Activated CD8-positive, alpha-beta memory T cell treated with anti-CD3 and anti-CD28 coated beads for 24 hours (primary cell): Measurements from ENCODE around the gene ALDH1B1.
"Not testable (repeated sequence)": the region's sequence is repeated elsewhere in the genome, so short reads cannot be mapped to it uniquely, and the experiment has no call there.

ENCODE experiments used
- DNase-seq: peaks from one replicate; pipeline ENCODE4 v3.0.0-alpha.2; 2020

The ALDH1B1 gene

DNA sequence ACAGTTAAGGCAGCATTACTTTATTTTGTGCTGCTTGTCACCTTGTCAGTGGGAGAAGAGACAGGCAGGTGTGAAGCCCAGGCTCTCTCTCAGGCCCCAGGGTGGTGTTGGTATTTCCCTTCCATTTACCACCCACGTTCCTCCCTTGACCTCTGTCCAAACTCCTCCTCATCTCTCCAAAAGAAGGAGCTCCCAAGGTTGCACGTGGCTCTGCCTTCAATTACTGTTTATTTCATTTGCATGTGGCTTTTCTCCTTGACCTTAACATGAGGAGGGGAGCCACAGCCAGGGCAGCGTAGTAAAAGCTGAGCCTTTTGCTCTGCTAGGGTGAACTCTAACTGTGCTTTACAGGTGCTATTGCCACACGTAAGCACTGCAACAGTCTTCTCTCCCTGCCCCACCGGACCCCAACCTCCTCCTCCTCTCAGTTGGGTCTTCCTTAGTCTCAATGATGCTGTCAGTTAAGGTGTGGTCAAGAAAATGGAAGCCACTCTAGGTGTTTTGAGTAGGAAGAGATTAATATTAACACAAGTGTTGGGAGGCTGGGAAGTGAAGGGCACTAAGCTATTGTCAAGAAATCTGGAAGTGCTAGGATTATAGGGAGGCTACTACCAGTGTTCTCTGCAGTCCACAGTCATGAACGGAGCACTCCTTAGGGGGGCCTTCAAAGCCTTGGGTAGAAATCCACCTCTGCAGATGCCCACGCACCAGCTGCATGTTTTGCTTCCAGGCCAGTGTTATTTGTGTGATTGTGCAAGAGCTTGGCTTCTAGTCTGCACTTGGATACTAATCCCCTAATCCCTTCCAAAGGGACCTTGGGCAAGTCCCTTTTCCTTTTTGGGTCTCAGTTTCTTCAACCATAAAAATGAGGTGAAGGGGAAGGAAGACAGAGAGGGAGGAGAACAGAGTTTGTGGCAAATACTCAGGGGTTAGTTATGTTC lies 3.9 kb upstream of the ALDH1B1 start:
- no peak for DNase-seq

DNA sequence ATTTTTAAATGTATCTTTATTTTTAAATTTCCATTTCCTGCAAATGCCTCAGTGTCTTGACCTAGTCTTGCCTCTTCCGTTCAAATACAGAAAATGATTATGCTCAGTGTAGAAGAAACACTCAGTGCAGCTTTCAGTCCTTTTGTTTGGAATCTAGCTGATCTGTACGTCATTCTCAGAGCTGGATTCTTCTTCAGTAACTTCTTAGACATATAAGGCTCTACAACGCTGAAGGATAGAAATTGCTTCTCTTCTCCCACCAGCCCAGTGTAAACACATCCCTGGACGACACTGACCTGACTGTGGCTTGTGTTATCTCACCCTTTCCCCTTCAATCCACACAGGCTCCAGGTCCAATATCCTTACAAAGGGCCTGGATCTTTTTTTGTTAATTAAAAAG lies 3.2 kb upstream of the ALDH1B1 start:
- no peak for DNase-seq

- no peak for DNase-seq
Observed at GRCh38 chr9:38390442-38390841, 2.1 kb upstream of the ALDH1B1 start.

DNA sequence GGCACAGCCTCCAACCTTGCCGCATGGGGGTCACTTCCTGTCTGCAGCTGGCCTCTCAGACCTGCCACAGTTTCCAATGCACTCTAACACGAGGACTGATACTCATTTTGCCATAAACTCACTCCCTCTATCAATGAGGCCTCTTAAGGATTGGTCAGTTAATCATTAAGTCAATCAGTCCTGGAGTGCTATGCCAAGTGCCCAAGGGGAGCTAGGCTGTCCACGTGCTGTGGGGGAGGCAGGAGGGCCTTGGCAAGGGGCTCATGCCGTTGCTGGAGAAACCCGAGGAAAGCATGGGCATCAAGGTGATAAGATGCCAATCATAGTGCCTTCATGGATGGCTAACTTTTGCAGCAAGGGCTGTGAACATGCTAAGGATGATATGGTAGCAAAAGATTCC lies 1.7 kb upstream of the ALDH1B1 start:
- DNase-seq = no peak

DNA sequence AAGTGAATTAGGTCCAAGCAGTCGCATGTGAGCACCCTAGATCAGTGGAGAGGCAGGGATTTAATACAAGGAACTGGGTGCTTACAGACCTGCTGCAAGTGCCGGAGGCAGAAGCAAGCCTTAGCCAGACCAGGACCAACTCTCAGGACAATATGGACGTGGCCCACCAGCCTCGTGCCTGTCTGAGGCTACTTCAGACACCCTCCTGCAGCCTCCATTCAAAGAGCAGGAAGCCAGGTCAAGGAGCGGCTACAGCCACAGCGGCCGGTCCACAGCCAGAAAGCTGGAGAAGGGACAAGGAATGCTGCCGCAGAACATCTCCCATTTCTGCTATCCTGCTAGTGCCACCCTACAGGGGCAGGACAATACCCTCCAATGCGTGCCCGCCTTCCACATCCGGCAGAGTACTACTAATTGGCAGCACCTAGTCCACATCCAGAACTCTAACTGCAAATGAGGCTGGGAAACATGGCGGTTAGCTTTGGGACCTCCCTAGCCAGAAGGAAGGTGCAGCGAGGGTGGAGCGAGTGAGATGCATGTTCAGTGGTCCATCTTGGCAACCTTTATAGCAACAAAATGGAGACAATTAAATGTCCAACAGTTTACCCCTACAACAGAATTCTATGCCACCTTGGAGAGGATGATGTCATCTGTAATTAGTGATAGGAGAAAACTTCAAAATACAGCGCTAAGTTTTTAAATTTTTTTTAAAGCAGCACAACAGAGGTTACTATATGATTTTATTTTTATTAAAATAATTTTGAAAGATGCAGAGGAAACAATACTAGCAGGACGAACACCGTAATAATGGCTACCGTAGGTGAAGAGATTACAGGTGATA lies 1.0 kb upstream of the ALDH1B1 start:
- no peak for DNase-seq

DNA sequence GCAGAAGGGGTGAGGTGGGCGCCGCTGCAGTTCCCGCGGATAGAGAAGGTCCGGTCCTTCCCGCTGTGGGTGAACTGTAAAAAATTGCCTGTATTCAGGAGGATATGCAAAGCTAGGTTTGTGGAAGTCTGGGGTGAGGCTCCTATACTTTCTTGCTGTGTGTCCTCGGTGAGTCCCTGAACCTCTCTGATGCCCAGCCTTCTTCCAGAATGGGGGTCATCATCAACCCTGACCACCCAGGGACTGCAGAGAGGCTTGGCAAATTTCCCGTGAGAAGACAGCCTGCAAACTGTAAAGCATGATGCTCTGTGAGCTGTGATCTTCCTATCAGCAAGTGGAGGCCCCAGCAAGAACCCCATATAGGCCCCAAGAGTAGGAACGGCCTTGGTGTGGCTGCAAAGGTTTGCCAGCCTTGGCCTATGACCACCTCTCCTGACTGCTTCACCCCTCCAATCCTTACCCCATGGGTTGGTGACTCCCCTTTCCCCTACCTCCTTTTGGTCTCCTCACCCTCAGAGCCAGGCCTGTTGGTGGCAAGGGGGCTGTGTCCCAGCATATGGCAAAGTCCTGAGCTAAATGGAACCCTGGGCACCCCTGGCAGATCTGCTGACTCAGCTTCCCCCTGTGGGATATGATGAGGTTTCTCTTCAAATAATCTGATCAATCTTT lies 760 bp downstream of the ALDH1B1 start:
- peak; percentile 62 for DNase-seq

DNA sequence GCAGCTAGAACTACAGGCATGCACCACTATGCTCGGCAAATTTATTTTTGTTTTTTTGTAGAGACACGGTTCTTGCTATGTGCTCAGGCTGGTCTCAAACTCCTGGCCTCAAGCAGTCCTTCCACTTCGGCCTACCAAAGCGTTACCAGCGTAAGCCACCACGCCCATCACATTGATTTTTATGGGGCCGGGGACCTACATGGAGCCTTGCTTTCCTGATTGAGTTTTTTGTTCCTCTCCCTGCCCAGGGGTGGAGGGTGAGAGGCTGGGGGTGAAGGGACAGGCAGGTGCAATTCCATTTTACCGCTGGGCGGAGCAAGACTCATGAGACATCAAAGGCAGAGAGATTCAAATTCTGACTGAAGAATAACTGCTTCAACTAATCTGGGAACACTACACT lies 1.9 kb downstream of the ALDH1B1 start:
- DNase-seq = no peak

DNA sequence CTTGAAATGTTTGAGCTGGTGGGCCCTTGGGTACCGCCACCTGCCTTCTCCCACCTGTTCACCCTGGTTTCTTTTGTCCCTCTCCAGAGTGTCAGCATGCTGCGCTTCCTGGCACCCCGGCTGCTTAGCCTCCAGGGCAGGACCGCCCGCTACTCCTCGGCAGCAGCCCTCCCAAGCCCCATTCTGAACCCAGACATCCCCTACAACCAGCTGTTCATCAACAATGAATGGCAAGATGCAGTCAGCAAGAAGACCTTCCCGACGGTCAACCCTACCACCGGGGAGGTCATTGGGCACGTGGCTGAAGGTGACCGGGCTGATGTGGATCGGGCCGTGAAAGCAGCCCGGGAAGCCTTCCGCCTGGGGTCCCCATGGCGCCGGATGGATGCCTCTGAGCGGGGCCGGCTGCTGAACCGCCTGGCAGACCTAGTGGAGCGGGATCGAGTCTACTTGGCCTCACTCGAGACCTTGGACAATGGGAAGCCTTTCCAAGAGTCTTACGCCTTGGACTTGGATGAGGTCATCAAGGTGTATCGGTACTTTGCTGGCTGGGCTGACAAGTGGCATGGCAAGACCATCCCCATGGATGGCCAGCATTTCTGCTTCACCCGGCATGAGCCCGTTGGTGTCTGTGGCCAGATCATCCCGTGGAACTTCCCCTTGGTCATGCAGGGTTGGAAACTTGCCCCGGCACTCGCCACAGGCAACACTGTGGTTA lies 3.3 kb downstream of the ALDH1B1 start:
- DNase-seq = no peak

GRCh38 chr9:38396371-38396671 lies 3.8 kb downstream of the ALDH1B1 start:
- no peak for DNase-seq

DNA sequence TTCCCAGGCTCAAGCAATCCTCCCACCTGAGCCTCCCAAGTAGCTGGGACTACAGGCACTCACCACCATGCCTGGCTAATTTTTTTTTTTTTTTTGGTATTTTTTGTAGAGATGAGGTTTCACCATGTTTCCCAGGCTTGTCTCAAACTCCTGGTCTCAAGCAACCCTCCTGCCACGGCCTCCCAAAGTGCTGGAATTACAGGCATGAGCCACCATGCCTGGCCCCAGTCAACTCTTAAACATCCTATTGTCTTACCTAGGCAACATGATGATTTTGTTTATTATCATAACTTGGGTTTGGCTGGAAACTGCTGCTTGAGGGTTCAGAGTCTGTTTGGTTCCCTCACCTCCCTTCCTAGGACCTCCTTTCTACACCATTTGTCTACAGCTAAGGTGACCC lies 6.7 kb downstream of the ALDH1B1 start:
- DNase-seq = not testable (repeated sequence)

DNA sequence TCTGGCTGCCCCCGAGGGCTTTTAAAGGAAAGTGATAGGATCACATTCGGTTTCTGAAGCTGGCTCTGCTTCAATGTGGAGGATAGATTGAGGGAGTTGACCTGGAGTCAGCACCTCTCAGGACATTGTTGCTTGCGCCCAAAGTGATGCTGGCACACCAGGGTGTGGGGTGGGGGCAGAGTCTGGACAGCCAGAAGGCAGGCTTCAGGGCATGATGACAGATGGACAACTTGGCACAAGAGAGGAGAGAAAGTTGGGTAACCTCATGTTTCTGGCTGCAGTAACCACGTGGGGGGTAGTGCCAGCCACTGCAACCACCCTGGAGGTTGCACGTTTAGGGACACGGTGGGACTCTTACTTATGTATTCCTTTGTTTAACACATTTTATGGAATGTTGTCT lies 9.5 kb downstream of the ALDH1B1 start:
- DNase-seq = no peak

DNA sequence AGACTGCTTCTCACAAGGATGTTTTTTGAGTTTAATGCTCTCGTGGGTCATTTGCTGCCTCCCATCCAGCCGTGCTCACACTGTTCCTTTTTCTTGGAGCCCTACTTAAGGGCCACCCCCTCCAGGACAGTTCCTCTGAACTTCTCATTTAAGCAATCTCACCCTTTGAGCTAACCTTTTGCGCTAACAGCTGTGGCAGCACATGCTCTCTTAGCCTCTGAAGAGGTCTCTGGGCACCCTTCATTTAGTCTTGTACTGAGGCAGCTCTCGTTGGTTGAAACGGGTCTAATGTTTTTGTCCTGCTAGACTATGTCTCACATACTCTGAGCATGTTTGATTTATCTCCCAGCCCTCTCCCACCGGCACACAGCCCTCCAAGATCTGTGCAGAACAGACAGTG lies 11.8 kb downstream of the ALDH1B1 start:
- DNase-seq = no peak

GRCh38 chr9:38405785-38406184 lies 13.3 kb downstream of the ALDH1B1 start:
- no peak for DNase-seq

- no peak for DNase-seq
Observed at GRCh38 chr9:38406476-38407186, 14.1 kb downstream of the ALDH1B1 start.

- no peak for DNase-seq
Observed at GRCh38 chr9:38408719-38409118, 16.2 kb downstream of the ALDH1B1 start.

- DNase-seq = no peak
Observed at GRCh38 chr9:38412751-38413150, 20.2 kb downstream of the ALDH1B1 start.

DNA sequence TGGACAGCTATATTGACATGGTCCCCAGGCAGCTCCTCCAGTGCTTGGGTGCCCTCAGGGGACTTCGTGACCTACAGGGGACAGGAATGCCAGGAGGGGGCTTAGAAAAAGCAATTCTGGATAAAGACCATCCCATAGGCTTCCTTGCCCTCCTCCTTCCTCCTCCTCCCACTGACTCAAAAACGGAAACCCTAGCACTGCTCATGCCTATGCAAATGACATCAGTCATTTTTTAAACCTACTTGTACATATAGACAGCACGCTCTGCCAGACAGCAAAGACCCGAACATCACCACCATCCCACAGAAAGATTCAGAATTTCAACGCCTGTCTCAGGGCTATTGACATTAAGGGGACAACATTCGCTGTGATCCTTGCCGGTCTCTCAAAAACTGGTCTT lies 20.8 kb downstream of the ALDH1B1 start:
- no peak for DNase-seq

- no peak for DNase-seq
Observed at GRCh38 chr9:38414040-38414723, 21.7 kb downstream of the ALDH1B1 start.

- DNase-seq = no peak
Observed at GRCh38 chr9:38415856-38416255, 23.4 kb downstream of the ALDH1B1 start.

GRCh38 chr9:38416461-38416860 lies 24.0 kb downstream of the ALDH1B1 start:
- DNase-seq = no peak
